CD4-positive, alpha-beta T cell treated with Interleukin-6 for 4 hours (primary cell): ENCODE results near the gene SERPINA12.
"Not testable (repeated sequence)": the region's sequence is repeated elsewhere in the genome, so short reads cannot be mapped to it uniquely, and the experiment has no call there.

Experiments
- DNase-seq: peaks from one replicate; pipeline ENCODE4 v3.0.0-alpha.2; 2020; ENCODE audit warnings: mixed read lengths

The SERPINA12 gene

GRCh38 chr14:94536836-94537235, 27.6 kb upstream of the SERPINA12 start:
- no peak for DNase-seq

- no peak for DNase-seq
Measured at GRCh38 chr14:94535506-94535905, 26.2 kb upstream of the SERPINA12 start.

DNA sequence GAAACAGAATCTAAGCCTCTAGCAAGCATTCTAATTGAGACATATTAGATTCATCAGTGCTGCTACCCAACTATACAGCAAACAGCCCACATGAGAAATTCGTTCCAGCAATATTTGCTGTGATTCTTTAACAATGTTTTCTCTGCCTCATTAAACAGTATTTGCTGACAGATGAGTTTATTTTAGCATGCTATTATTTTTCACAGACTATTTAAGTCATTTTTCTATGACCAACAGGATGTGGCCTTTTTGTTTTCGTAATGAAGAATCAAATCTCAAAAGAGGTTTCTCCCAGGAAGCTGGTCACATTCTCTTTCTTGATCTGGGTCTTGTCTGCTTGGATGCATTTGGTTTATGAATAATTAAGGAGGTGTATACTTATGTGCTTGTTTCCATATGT, 23.2 kb upstream of the SERPINA12 start:
- DNase-seq, result no peak

GRCh38 chr14:94531187-94531586, 21.9 kb upstream of the SERPINA12 start:
- DNase-seq, result no peak

GRCh38 chr14:94524093-94524492, 14.8 kb upstream of the SERPINA12 start:
- no peak for DNase-seq

GRCh38 chr14:94523265-94523664, 14.0 kb upstream of the SERPINA12 start:
- DNase-seq, result no peak

- DNase-seq, result no peak
Measured at GRCh38 chr14:94522115-94522724, 13.0 kb upstream of the SERPINA12 start.

DNA sequence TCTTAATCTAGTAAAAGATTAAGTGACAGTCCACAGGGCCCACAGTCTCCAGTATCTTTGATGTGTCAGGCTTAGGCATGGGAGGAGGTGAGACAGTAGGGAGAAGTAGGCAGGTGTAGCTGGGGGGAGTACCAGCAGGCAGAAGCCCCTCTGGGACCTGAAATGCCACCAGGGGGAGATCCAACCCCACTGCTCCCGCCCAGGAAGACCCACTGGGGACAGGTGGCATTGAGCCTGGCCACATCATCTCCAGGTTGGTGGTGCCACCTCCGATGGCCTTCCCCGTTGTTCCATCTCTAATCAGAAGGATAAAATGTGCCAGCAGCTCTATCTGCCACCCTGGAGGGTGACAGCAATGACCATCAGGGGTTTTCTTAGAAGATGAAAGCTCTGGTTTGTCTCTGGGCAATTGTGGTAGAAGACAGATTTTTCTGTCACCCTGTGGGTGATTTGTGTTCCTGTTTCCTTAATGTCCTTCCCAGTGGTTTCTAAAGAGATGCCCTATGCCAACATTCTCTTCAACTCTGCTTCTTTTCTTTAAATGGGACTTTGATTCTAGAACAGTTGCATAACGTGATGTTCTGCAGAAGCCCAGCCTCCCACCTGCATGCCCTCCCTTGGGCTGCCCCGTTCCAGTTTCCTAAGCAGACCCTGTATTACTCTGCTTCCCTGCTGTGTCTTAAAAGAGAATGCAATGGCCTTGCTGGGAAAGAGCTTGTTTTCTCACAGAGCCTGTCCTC, 12.3 kb upstream of the SERPINA12 start:
- DNase-seq, result no peak

DNA sequence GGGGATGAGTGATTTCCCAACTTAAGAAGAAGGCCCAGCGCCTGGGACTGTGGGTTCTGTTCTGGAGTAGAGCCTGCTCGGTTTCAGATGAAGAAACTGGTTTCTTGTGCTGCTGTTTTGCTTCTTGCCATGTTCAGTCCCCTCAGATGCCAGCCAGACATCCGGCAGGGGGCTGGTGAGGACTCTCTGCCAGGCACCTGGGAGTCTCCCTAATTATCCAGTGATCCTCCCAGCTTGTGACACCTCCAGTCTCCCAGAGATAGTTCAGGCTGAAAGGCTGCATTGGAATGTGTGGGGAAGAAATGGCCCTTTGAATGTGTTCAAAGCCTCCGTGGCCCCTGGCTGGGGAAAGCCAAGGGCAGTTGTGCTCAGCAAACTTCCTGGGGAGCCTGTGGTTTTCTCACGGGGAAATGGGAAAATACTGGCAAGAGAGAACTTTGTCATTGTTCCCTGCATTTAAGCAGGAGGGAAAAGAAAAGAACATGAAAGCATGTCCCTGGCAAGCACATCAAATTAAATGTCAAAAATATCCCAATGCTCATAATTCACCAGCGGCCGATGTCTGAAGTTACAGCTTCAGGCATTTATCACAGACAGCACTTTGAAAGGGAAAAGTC, 8.5 kb upstream of the SERPINA12 start:
- no peak for DNase-seq

GRCh38 chr14:94517248-94517640, 8.0 kb upstream of the SERPINA12 start:
- DNase-seq, result no peak

DNA sequence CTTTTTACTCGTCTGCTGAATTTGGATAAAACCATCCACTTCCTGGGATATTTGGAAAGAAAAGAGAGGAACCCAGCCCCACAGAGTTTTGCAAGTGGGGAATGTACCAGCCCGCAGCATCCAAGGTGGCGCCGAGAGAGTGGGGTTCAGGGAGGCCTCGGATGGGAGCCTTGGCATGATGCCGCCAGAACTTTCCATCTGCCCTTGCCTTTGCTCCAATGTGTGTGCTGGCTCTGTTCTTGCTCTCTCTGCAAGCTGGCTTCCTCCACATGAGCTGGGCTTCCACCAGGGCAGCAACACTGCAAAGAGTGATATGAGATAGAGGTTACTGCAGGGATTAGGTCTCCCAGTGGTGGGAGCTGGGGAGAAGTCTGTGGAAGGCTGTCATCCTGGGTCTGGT, 6.6 kb upstream of the SERPINA12 start:
- DNase-seq, result no peak

DNA sequence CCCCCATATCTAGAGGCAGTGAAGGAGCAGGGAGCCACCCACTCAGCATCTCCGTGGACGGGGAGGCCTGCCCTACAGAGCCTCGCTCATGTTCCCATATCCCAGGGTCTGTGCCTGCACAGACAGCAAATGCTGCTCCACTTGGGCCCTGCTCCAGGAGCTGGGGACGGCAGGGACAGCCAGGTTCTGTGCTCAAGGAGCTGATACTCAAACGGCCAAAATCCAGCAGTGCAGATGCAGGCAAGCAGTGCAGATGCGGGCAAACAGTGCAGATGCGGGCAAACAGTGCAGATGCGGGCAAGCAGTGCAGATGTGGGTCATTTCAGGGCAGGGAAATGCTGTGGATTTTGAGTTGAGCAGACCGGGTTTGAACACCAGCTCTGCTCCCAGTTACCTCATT, 6.2 kb upstream of the SERPINA12 start:
- DNase-seq, result no peak

- no peak for DNase-seq
Measured at GRCh38 chr14:94514351-94514750, 5.1 kb upstream of the SERPINA12 start.

- not testable (repeated sequence) for DNase-seq
Measured at GRCh38 chr14:94510481-94510880, 1.2 kb upstream of the SERPINA12 start.

GRCh38 chr14:94505641-94506040, 3.6 kb downstream of the SERPINA12 start:
- no peak for DNase-seq

GRCh38 chr14:94505206-94505605, 4.1 kb downstream of the SERPINA12 start:
- DNase-seq, result no peak

DNA sequence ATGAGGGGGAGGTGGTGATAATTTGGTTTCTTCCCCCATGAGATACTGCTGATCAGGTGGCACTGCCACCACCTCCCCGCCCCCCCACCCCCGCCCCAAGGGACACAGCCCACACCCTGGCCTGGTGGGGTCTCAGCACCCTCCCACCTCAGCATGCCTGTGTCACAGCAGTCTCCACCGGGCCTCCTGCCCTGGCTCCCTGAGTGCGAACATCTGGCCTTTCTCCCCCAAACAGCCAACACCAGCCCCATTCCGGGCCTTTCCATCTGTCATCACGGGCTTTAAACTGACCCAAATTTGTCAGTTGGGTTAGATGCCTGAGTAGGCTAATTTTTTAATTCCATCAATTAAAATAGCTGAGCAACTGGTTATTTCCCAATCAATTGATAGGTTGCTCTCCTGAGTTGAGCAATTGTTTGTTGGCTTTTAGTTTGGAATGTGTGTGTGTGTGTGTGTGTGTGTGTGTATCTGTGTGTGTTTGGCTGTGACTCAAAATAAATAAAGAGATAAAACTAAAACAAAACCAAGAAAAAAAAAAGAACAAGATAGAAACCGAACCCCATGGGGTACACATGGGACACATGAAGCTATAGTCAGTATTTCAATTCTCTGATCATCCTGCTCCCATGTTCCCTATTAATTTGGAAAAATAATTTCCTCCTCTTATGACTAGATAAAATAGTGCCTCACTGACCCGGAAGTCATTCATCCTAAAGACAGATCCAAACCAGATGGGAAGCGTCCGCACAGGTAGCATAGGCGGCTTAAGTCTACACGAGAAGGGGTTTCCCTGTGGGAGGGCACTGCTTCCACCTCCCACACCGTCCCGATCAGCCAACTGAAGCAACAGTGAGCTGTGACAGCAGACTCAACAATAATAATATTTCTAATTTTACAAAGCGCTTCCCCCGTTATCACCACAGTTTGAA, 7.4 kb downstream of the SERPINA12 start:
- no peak for DNase-seq

DNA sequence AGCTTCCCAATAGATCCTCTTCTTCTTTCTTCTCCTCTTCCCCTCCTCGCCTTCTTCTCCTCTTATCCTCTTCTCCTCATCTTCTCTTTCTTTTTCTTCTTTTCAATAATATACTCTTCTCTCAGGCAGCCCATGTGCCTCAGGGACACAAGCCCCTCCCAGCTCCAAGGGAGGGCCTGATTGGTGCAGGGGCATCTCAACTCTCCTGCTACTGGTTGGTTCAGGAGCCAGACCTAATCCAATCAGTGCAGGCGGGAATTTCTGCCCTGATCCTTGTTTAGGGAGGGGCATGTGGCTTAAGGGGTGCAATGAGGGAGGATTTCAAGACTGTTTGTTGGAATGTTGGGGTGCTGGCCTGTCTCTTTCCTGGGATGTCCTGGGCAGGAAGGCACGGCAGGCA, 9.0 kb downstream of the SERPINA12 start:
- no peak for DNase-seq

GRCh38 chr14:94499673-94500072, 9.6 kb downstream of the SERPINA12 start:
- DNase-seq, result no peak

DNA sequence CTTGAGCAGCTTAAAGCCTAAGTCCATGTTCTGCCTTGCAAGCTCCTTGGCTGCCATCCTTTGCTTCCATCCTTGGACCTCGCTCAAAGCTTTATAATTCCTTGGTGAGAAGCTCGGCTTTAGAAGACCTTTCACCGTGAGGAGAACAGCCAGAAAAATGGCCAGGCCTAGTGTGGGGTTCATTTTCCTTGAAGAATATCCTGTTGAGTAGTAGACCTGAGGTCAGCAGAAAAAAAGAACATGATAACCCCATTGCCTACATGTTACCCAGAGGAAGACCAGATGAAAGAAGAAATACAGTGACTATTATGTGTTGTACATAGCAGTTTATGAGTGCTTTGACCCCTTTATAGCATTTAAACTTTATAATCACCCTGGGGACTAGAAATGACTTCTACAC, 11.1 kb downstream of the SERPINA12 start:
- no peak for DNase-seq

- no peak for DNase-seq
Measured at GRCh38 chr14:94494085-94494484, 15.2 kb downstream of the SERPINA12 start.

DNA sequence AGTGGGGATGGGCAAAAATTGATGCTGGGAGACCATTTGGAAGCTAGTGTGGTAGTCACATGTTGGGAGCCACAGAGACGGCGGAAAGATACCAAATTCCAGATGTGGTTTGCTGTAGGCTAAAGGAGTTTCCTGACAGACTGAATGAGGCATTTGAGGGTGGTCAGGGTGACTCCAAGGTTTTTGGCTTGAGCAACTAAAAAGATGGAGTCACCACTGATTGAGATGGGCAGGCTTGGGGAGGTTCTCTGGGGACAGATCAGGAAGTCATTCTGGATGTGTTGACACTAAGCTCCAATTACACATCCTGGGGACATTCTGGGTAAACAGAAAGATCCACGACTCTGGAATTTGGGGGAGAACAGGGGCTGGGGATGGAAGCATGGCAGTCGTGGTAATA, 17.8 kb downstream of the SERPINA12 start:
- DNase-seq, result no peak

- DNase-seq, result no peak
Measured at GRCh38 chr14:94489336-94489735, 19.9 kb downstream of the SERPINA12 start.
